Raji (cell line): Measurements from ENCODE around the gene KRT35.

ENCODE experiments used
- POLR2A ChIP-seq: IDR thresholded peaks from 2 replicates; pipeline ENCODE4 v1.6.1; 2011; ENCODE audit warnings: low read depth, low read length, control low read depth; ENCODE audit not compliant: insufficient read depth

Gene KRT35

GRCh38 chr17:41518789-41519449 lies 38.0 kb upstream of the KRT35 start, which contains the start of gene KRT15:
Gene KRT15, minus strand, starts transcription at chr17:41518890. Its CDS starts 63 bp downstream, at chr17:41518827.
- TF ChIP-seq POLR2A, result no peak

GRCh38 chr17:41518031-41518430 lies 37.1 kb upstream of the KRT35 start:
- TF ChIP-seq POLR2A, result no peak

GRCh38 chr17:41516830-41517283 lies 35.9 kb upstream of the KRT35 start:
- no peak for TF ChIP-seq POLR2A

GRCh38 chr17:41516147-41516829 lies 35.3 kb upstream of the KRT35 start:
- no peak for TF ChIP-seq POLR2A

GRCh38 chr17:41513168-41513547 lies 32.2 kb upstream of the KRT35 start:
- no peak for TF ChIP-seq POLR2A

GRCh38 chr17:41512546-41513167 lies 31.7 kb upstream of the KRT35 start:
- TF ChIP-seq POLR2A, result no peak

- no peak for TF ChIP-seq POLR2A
These were observed 30.8 kb upstream of the KRT35 start for GRCh38 chr17:41511716-41512115.

- no peak for TF ChIP-seq POLR2A
These were observed 30.2 kb upstream of the KRT35 start for GRCh38 chr17:41511116-41511515.

- no peak for TF ChIP-seq POLR2A
These were observed 29.5 kb upstream of the KRT35 start for GRCh38 chr17:41510251-41511065.

GRCh38 chr17:41507315-41507880 lies 26.4 kb upstream of the KRT35 start:
- no peak for TF ChIP-seq POLR2A

GRCh38 chr17:41505809-41506767 lies 25.1 kb upstream of the KRT35 start:
- TF ChIP-seq POLR2A, result no peak

- TF ChIP-seq POLR2A, result no peak
These were observed 24.3 kb upstream of the KRT35 start, which contains the start of gene KRT13 for GRCh38 chr17:41505007-41505808. Gene KRT13, minus strand, starts transcription at chr17:41505612. Its CDS starts 62 bp downstream, at chr17:41505550.
